H1 (cell line): Measurements from ENCODE around the gene GTF3C2. TPM values are rescaled to one million over a fixed set of nuclear protein-coding genes. Genes with fewer than 3 reads are reported as not detected.

Experiments
- CTCF ChIA-PET: fragments of 300-600 bp; sonication (Branson Sonifier 250); formaldehyde crosslinking; loops from one replicate; lab custom pipeline; 2021; ENCODE audit not compliant: partially characterized antibody; lab: Charles Lee
- POLR2A ChIA-PET: fragments of 300-600 bp; sonication (Branson Sonifier 250); formaldehyde crosslinking; loops from one replicate; lab custom pipeline; 2021; ENCODE audit warnings: inconsistent platforms; ENCODE audit not compliant: partially characterized antibody; lab: Charles Lee
- DNase-seq, 2 experiments: peaks; one replicate each; pipeline versions ENCODE4 v3.0.0 to v3.0.0-alpha.2; 2010 to 2022; ENCODE audit warnings: low spot score in 2 of 2, low read depth in 1 of 2, mixed read lengths in 1 of 2
- FAIRE-seq: peaks from 2 replicates; lab custom pipeline; 2011; peaks lifted over from hg19 to GRCh38; lab: Jason Lieb, UNC
- H2AFZ ChIP-seq: 2 replicates; pipeline ENCODE4 v1.8.1; 2012; ENCODE audit warnings: low read length, inconsistent platforms
- H2AK5ac ChIP-seq: 2 replicates; pipeline ENCODE4 v1.6.1; 2013; ENCODE audit warnings: low read depth, low read length
- H2BK120ac ChIP-seq: replicated peaks from 2 replicates; pipeline ENCODE3; 2013; ENCODE audit warnings: low read depth, low read length, inconsistent platforms
- H2BK12ac ChIP-seq: 2 replicates; pipeline ENCODE4 v1.6.1; 2013; ENCODE audit warnings: low read depth, low read length
- H2BK15ac ChIP-seq: 2 replicates; pipeline ENCODE4 v1.6.1; 2013; ENCODE audit warnings: low read length
- H2BK20ac ChIP-seq: 2 replicates; pipeline ENCODE4 v1.6.1; 2013; ENCODE audit warnings: low read length
- H2BK5ac ChIP-seq: 2 replicates; pipeline ENCODE4 v1.6.1; 2013; ENCODE audit warnings: low read depth, low read length
- H3K14ac ChIP-seq: 2 replicates; pipeline ENCODE4 v1.6.1; 2013; ENCODE audit warnings: inconsistent platforms; ENCODE audit not compliant: insufficient read length
- H3K18ac ChIP-seq: 2 replicates; pipeline ENCODE4 v1.6.1; 2013; ENCODE audit warnings: low read length; ENCODE audit errors: extremely low read depth
- H3K23ac ChIP-seq: 2 replicates; pipeline ENCODE4 v1.6.1; 2013; ENCODE audit warnings: inconsistent platforms; ENCODE audit not compliant: insufficient read length
- H3K23me2 ChIP-seq: 2 replicates; pipeline ENCODE4 v1.6.1; 2013; ENCODE audit warnings: low read depth, low read length
- H3K27ac ChIP-seq: 2 replicates; pipeline ENCODE4 v1.6.1; 2011; ENCODE audit warnings: low read depth, low read length, inconsistent platforms
- H3K27me3 ChIP-seq, 4 experiments: replicated peaks in 1 of 4; 1 replicate in 1 of 4; 2 replicates in 3 of 4; pipeline versions ENCODE4 v1.6.1 to v1.8.1; 2011 to 2013; ENCODE audit warnings: low read length in 3 of 4, mild to moderate bottlenecking in 3 of 4, inconsistent platforms in 2 of 4, mixed read lengths in 2 of 4, moderate library complexity in 1 of 4; ENCODE audit not compliant: control insufficient read depth in 3 of 4, insufficient read depth in 3 of 4; ENCODE audit errors: extremely low read depth in 1 of 4
- H3K36me3 ChIP-seq, 4 experiments: 2 replicates each; pipeline versions ENCODE4 v1.6.1 to v1.8.1; 2011 to 2013; ENCODE audit warnings: mild to moderate bottlenecking in 4 of 4, low read length in 3 of 4, moderate library complexity in 2 of 4, control low read depth in 1 of 4, inconsistent platforms in 1 of 4; ENCODE audit not compliant: insufficient read depth in 4 of 4, control insufficient read depth in 2 of 4
- H3K4ac ChIP-seq: replicated peaks from 2 replicates; pipeline ENCODE3; 2013; ENCODE audit warnings: low read length, low read depth, mixed read lengths, inconsistent platforms; ENCODE audit not compliant: insufficient read length
- H3K4me1 ChIP-seq, 4 experiments: replicated peaks in 1 of 4; 1 replicate in 1 of 4; 2 replicates in 3 of 4; pipeline versions ENCODE4 v1.6.1 to v1.8.1; 2011 to 2013; ENCODE audit warnings: low read length in 3 of 4, inconsistent platforms in 2 of 4, mixed read lengths in 1 of 4; ENCODE audit not compliant: insufficient read depth in 4 of 4, control insufficient read depth in 3 of 4
- H3K4me2 ChIP-seq, 2 experiments: 2 replicates each; pipeline versions ENCODE4 v1.6.1 to v1.8.1; 2011 to 2013; ENCODE audit warnings: low read depth in 2 of 2, low read length in 2 of 2, control low read depth in 1 of 2, inconsistent platforms in 1 of 2, mild to moderate bottlenecking in 1 of 2; ENCODE audit not compliant: insufficient read depth in 1 of 2
- H3K4me3 ChIP-seq, 4 experiments: fragments of 200-600, 300-600 bp in 1 of 4; sonication (generic), shearing (Covaris generic), sonication (Bioruptor Twin) in 1 of 4; 2 replicates each; pipeline versions ENCODE4 v1.5.1 to v1.8.1; 2011 to 2016; ENCODE audit warnings: low read length in 4 of 4, low read depth in 3 of 4, control low read depth in 2 of 4, inconsistent platforms in 2 of 4, mild to moderate bottlenecking in 2 of 4, mixed read lengths in 1 of 4, moderate library complexity in 1 of 4; ENCODE audit not compliant: insufficient read depth in 2 of 4; ENCODE audit errors: extremely low read depth in 1 of 4
- H3K56ac ChIP-seq: replicated peaks from 2 replicates; pipeline ENCODE3; 2013; ENCODE audit warnings: low read depth, mild to moderate bottlenecking, mixed read lengths, low read length, inconsistent platforms; ENCODE audit not compliant: insufficient read length
- H3K79me1 ChIP-seq: 2 replicates; pipeline ENCODE4 v1.6.1; 2013; ENCODE audit warnings: low read depth, low read length, control low read depth
- H3K79me2 ChIP-seq, 2 experiments: 2 replicates each; pipeline versions ENCODE4 v1.6.1 to v1.8.1; 2012 to 2013; ENCODE audit warnings: low read length in 2 of 2, mild to moderate bottlenecking in 2 of 2, inconsistent platforms in 1 of 2; ENCODE audit not compliant: insufficient read depth in 2 of 2, control insufficient read depth in 1 of 2
- H3K9ac ChIP-seq, 4 experiments: replicated peaks in 1 of 4; 1 replicate in 1 of 4; 2 replicates in 3 of 4; pipeline versions ENCODE4 v1.6.1 to v1.8.1; 2011 to 2013; ENCODE audit warnings: low read depth in 3 of 4, low read length in 3 of 4, control low read depth in 2 of 4, mild to moderate bottlenecking in 2 of 4, moderate library complexity in 2 of 4, inconsistent platforms in 1 of 4; ENCODE audit errors: extremely low read depth in 1 of 4
- H3K9me3 ChIP-seq, 2 experiments: 2 replicates each; pipeline versions ENCODE4 v1.6.1 to v1.8.1; 2012 to 2013; ENCODE audit warnings: mild to moderate bottlenecking in 2 of 2, moderate library complexity in 2 of 2, control low read depth in 1 of 2, inconsistent platforms in 1 of 2, low read depth in 1 of 2, low read length in 1 of 2, mixed read lengths in 1 of 2; ENCODE audit not compliant: insufficient read depth in 2 of 2
- H4K20me1 ChIP-seq, 2 experiments: replicated peaks in 1 of 2; 2 replicates each; pipeline versions ENCODE3 to v1.8.1; 2011 to 2013; ENCODE audit warnings: inconsistent platforms in 2 of 2, low read length in 2 of 2, mild to moderate bottlenecking in 1 of 2; ENCODE audit not compliant: insufficient read depth in 2 of 2, control insufficient read depth in 1 of 2
- H4K5ac ChIP-seq: 2 replicates; pipeline ENCODE4 v1.6.1; 2013; ENCODE audit warnings: low read length, low read depth, mixed read lengths, inconsistent platforms; ENCODE audit not compliant: insufficient read length
- H4K8ac ChIP-seq: 2 replicates; pipeline ENCODE4 v1.8.0; 2013; ENCODE audit warnings: mild to moderate bottlenecking, moderate library complexity, low read length, inconsistent platforms; ENCODE audit not compliant: insufficient read depth; ENCODE audit errors: extremely low read depth
- H4K91ac ChIP-seq: replicated peaks from 2 replicates; pipeline ENCODE3; 2013; ENCODE audit warnings: low read length, mixed read lengths, inconsistent platforms; ENCODE audit not compliant: insufficient read length
- JUND ChIP-seq: IDR thresholded peaks from 2 replicates; pipeline ENCODE4 v1.6.1; 2011; ENCODE audit warnings: mild to moderate bottlenecking, improper control_type of control experiment, low read length
- ZNF274 ChIP-seq: IDR thresholded peaks from 2 replicates; pipeline ENCODE4 v1.7.0; 2012; ENCODE audit warnings: low read length, borderline replicate concordance; ENCODE audit errors: extremely low read depth
- WGBS, 2 experiments: shearing (Covaris generic) in 1 of 2; methylation state at CpG; one replicate each; pipeline versions ENCODE4 v1.1.6 to v1.1.7; 2013 to 2015; ENCODE audit warnings: low lambda C conversion rate in 2 of 2, mixed read lengths in 2 of 2, inconsistent platforms in 1 of 2, low coverage in 1 of 2, missing lambda C conversion rate in 1 of 2; ENCODE audit not compliant: insufficient replicate concordance in 2 of 2, insufficient coverage in 1 of 2, insufficient read length in 1 of 2; ENCODE audit errors: extremely low coverage in 1 of 2, missing lambda C conversion rate in 1 of 2; 5-methylcytosine and 5-hydroxymethylcytosine counted together
- polyA plus RNA-seq, 7 experiments: library from polyadenylated mRNA; depleted of rRNA in 3 of 7; stranded (reverse) in 5 of 7; unstranded in 2 of 7; fragments of >200 nt in 5 of 7; fragments of 200-250 nt in 2 of 7; gene quantifications; 1 replicate in 5 of 7; 2 replicates in 1 of 7; 4 replicates in 1 of 7; pipeline versions ENCODE4 v1.2.1 to v1.2.3, GENCODE V29; 2011 to 2013; ENCODE audit warnings: missing spikeins in 2 of 7, mixed read lengths in 2 of 7
- total RNA-seq: library from RNA; stranded (reverse); fragmentation: NEBNext Ultra II Directional; extraction: Animal tissue kit (Norgen Biotek cat#: 25700); gene quantifications from 2 replicates; pipeline ENCODE4 v1.2.1, GENCODE V29; 2021

GTF3C2 gene
- total and polyA plus RNA-seq, 2 of the 8 experiments (the other 6 are each of a cell fraction or from before 2014, with no cell fraction given): 118 to 127 TPM

DNA sequence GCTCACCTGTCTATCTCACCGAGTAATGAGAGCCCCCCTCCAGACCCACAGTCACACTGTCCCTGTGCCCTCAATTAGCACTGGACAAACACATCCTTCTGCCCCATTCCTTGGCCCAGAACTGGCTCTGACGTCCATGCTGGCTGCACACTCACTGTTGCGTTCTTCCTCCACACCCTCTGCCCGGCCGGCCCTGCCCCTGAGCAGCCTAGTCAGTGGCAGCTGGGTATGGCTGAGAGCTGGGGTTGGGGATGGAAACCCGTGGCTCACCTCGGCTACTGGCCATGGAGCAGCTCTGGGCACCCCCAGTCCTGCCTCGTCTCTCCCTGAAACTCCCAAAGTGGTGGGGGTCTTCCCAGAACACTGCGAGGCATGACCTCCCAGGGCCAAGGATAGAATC is 41.9 kb downstream of the GTF3C2 start:
- Histone ChIP-seq H3K4me3 (no peak overlapping the region), H2BK5ac (peak overlapping the region; percentile 23; the same call in 1 of the 2 replicates), H3K36me3 (peaks cover 0 to 2% (median 0%) of the 10 kb centered on the region in 4 experiments; a peak in 1 of 8 replicates), H4K20me1 (no peaks in the 10 kb centered on the region), H3K9me3 (no peaks in the 10 kb centered on the region), H2AK5ac (no peak overlapping the region), H3K56ac (no peak overlapping the region), H3K79me1 (peaks cover 2% of the 10 kb centered on the region; the same call in 1 of the 2 replicates), H2BK120ac (no peak overlapping the region), H3K27me3 (no peaks in the 10 kb centered on the region), H2BK20ac (no peak overlapping the region), H3K9ac (no peak overlapping the region), H4K5ac (no peak overlapping the region), H4K8ac (no peak overlapping the region), H4K91ac (no peak overlapping the region), H2BK12ac (no peak overlapping the region), H2AFZ (no peak overlapping the region), H3K79me2 (no peaks in the 10 kb centered on the region), H3K4me1 (peaks cover 0 to 2% (median 0%) of the 10 kb centered on the region in 4 experiments; a peak in 1 of 7 replicates), H3K23ac (no peak overlapping the region), H3K18ac (no peak overlapping the region), H2BK15ac (no peak overlapping the region), H3K23me2 (0 out of 2 replicates have a peak, but pooled peaks cover 2% of the 10 kb centered on the region), H3K14ac (no peak overlapping the region), H3K27ac (no peak overlapping the region), H3K4me2 (no peak overlapping the region), H3K4ac (no peak overlapping the region)
- WGBS, 2 experiments: 91% methylated on average over 9 of the region's 9 CpGs; no CpG with 5 or more reads in 1 of the 2 experiments
- TF ChIP-seq JUND (no peak), ZNF274 (no peak)
- ChIA-PET POLR2A (interaction anchor here (0.6 to 2.4 kb wide), 9 partner anchors 9 to 66 kb away, joined by 3 to 13 read pairs (median 5); partner anchors contain the start of genes GTF3C2, MPV17 and ZNF513), CTCF (interaction anchor here (0.6 to 5.9 kb wide), 6 partner anchors 12 to 842 kb away, joined by 3 to 48 read pairs (median 3); no protein-coding TSS in a partner anchor)
- DNase-seq (no peak), FAIRE-seq (no peak)
